Glutamatergic neuron (in vitro differentiated cells): ENCODE data around the gene DMKN. TPM values are rescaled to one million over a fixed set of nuclear protein-coding genes. Genes with fewer than 3 reads are reported as not detected.
A peak's percentile ranks its signal among the peaks of the same experiment; 100 is the strongest.

Experiments used
- DNase-seq: peaks from one replicate; pipeline ENCODE4 v3.0.0; 2022
- H3K27ac Mint-ChIP-seq: one replicate; pipeline ENCODE4 v1.8.0; 2020; ENCODE audit warnings: mild to moderate bottlenecking, mixed read lengths, inconsistent platforms; ENCODE audit not compliant: unreplicated experiment
- H3K27me3 Mint-ChIP-seq: one replicate; pipeline ENCODE4 v1.8.0; 2020; ENCODE audit warnings: mild to moderate bottlenecking, moderate library complexity, mixed read lengths, inconsistent platforms; ENCODE audit not compliant: unreplicated experiment
- H3K36me3 Mint-ChIP-seq: one replicate; pipeline ENCODE4 v1.8.0; 2020; ENCODE audit warnings: mild to moderate bottlenecking, mixed read lengths, inconsistent platforms; ENCODE audit not compliant: unreplicated experiment
- H3K4me1 Mint-ChIP-seq: one replicate; pipeline ENCODE4 v1.8.0; 2020; ENCODE audit warnings: mild to moderate bottlenecking, low read depth, mixed read lengths, inconsistent platforms; ENCODE audit not compliant: unreplicated experiment
- H3K4me3 Mint-ChIP-seq: one replicate; pipeline ENCODE4 v1.8.0; 2020; ENCODE audit warnings: mild to moderate bottlenecking, mixed read lengths, inconsistent platforms; ENCODE audit not compliant: unreplicated experiment
- H3K9me3 Mint-ChIP-seq: one replicate; pipeline ENCODE4 v1.8.0; 2020; ENCODE audit warnings: mild to moderate bottlenecking, moderate library complexity, mixed read lengths, inconsistent platforms; ENCODE audit not compliant: unreplicated experiment
- CTCF ChIP-seq: fragments of 200-600 bp; sonication (generic); IDR thresholded peaks from one replicate; pipeline ENCODE4 v1.5.0; 2021; ENCODE audit not compliant: partially characterized antibody, unreplicated experiment
- total RNA-seq: library from RNA; stranded (reverse); fragmentation: NEBNext Ultra II Directional; extraction: Animal tissue kit (Norgen Biotek cat#: 25700); gene quantifications from one replicate; pipeline ENCODE4 v1.2.1, GENCODE V29; 2021; ENCODE audit not compliant: unreplicated experiment

DMKN gene
- total RNA-seq, 1 donor from 2014 or later, result 0.88 TPM

GRCh38 chr19:35557539-35558399 is 44.3 kb upstream of the DMKN start:
- Mint-ChIP-seq H3K36me3 (no peaks in the 10 kb centered on the region), H3K27me3 (peaks cover 16% of the 10 kb centered on the region), H3K4me3 (peak overlapping the region; percentile 91), H3K4me1 (no peaks in the 10 kb centered on the region), H3K27ac (peak overlapping the region; percentile 64), H3K9me3 (peaks cover 2% of the 10 kb centered on the region)
- TF ChIP-seq CTCF, result no peak
- DNase-seq, result peak; percentile 94

GRCh38 chr19:35556846-35557538 is 43.5 kb upstream of the DMKN start:
- Mint-ChIP-seq H3K27ac (peak overlapping the region; percentile 64), H3K36me3 (no peaks in the 10 kb centered on the region), H3K4me3 (peak overlapping the region; percentile 82), H3K4me1 (no peaks in the 10 kb centered on the region), H3K27me3 (peaks cover 16% of the 10 kb centered on the region), H3K9me3 (peaks cover 2% of the 10 kb centered on the region)
- no peak for DNase-seq
- TF ChIP-seq CTCF, result no peak

GRCh38 chr19:35556025-35556590 is 42.7 kb upstream of the DMKN start:
- H3K27ac Mint-ChIP-seq, result peak overlapping the region; percentile 79
- peaks cover 2% of the 10 kb centered on the region for H3K9me3 Mint-ChIP-seq
- H3K27me3 Mint-ChIP-seq, result peaks cover 11% of the 10 kb centered on the region
- no peaks in the 10 kb centered on the region for H3K36me3 Mint-ChIP-seq
- H3K4me1 Mint-ChIP-seq, result no peaks in the 10 kb centered on the region
- no peak for TF ChIP-seq CTCF
- DNase-seq, result no peak
- peak overlapping the region; percentile 7 for H3K4me3 Mint-ChIP-seq

- peak overlapping the region; percentile 79 for H3K27ac Mint-ChIP-seq
- no peak for TF ChIP-seq CTCF
- DNase-seq, result no peak
These were observed 42.0 kb upstream of the DMKN start for GRCh38 chr19:35555301-35556005.

More at GRCh38 chr19:35555301-35556005, 42.0 kb upstream of the DMKN start:
- H3K4me3 Mint-ChIP-seq, result no peak overlapping the region
- no peaks in the 10 kb centered on the region for H3K4me1 Mint-ChIP-seq
- peaks cover 14% of the 10 kb centered on the region for H3K27me3 Mint-ChIP-seq
- H3K9me3 Mint-ChIP-seq, result peaks cover 2% of the 10 kb centered on the region
- no peaks in the 10 kb centered on the region for H3K36me3 Mint-ChIP-seq
